Effector CD4-positive, alpha-beta T cell (primary cell): ENCODE data around the gene FILIP1L.
"Not testable (repeated sequence)": the region's sequence is repeated elsewhere in the genome, so short reads cannot be mapped to it uniquely, and the experiment has no call there.

Source experiments
- DNase-seq: peaks from one replicate; pipeline ENCODE4 v3.0.0-alpha.2; 2020

The FILIP1L gene

GRCh38 chr3:100096866-100097265, 17.4 kb downstream of the FILIP1L start:
- no peak for DNase-seq

- not testable (repeated sequence) for DNase-seq
Measured at GRCh38 chr3:100096286-100096685, 18.0 kb downstream of the FILIP1L start.

GRCh38 chr3:100093831-100094230, 20.5 kb downstream of the FILIP1L start:
- DNase-seq, result no peak

- DNase-seq, result no peak
Measured at GRCh38 chr3:100090669-100091005, 23.7 kb downstream of the FILIP1L start.

- no peak for DNase-seq
Measured at GRCh38 chr3:100089812-100090668, 24.3 kb downstream of the FILIP1L start.

GRCh38 chr3:100088735-100089368, 25.4 kb downstream of the FILIP1L start:
- DNase-seq, result no peak

GRCh38 chr3:100087198-100087597, 27.1 kb downstream of the FILIP1L start:
- no peak for DNase-seq

GRCh38 chr3:100086401-100086800, 27.9 kb downstream of the FILIP1L start:
- DNase-seq, result no peak

GRCh38 chr3:100084100-100084806, 30.0 kb downstream of the FILIP1L start:
- no peak for DNase-seq

- no peak for DNase-seq
Measured at GRCh38 chr3:100083209-100083608, 31.1 kb downstream of the FILIP1L start.

GRCh38 chr3:100082714-100083113, 31.6 kb downstream of the FILIP1L start:
- DNase-seq, result no peak

GRCh38 chr3:100081986-100082692, 32.2 kb downstream of the FILIP1L start:
- DNase-seq, result no peak

- no peak for DNase-seq
Measured at GRCh38 chr3:100081311-100081710, 33.0 kb downstream of the FILIP1L start.

GRCh38 chr3:100080573-100080972, 33.7 kb downstream of the FILIP1L start:
- DNase-seq, result no peak

- no peak for DNase-seq
Measured at GRCh38 chr3:100079328-100079727, 35.0 kb downstream of the FILIP1L start.

- DNase-seq, result no peak
Measured at GRCh38 chr3:100076731-100077529, 37.4 kb downstream of the FILIP1L start.

GRCh38 chr3:100075851-100076730, 38.2 kb downstream of the FILIP1L start:
- no peak for DNase-seq

GRCh38 chr3:100075196-100075595, 39.1 kb downstream of the FILIP1L start:
- DNase-seq, result no peak

GRCh38 chr3:100073714-100074307, 40.5 kb downstream of the FILIP1L start:
- no peak for DNase-seq

GRCh38 chr3:100073049-100073713, 41.1 kb downstream of the FILIP1L start:
- DNase-seq, result no peak
